Astrocyte (in vitro differentiated cells and primary cell): ENCODE data around the gene NUP58.

Experiments used
- EZH2 ChIP-seq: IDR thresholded peaks from 2 replicates; pipeline ENCODE4 v1.6.1; 2012; ENCODE audit warnings: mild to moderate bottlenecking, low read length, inconsistent platforms; ENCODE audit not compliant: insufficient read depth
- TF ChIP-seq, protein P1 (sequence below): IDR thresholded peaks from 2 replicates; pipeline ENCODE4 v1.5.1; 2011; ENCODE audit warnings: low read depth, mild to moderate bottlenecking, inconsistent platforms, low read length, moderate library complexity; ENCODE audit not compliant: insufficient read depth

GRCh38 chr13:25384758-25385410 is 83.5 kb downstream of the NUP58 start:
- TF ChIP-seq EZH2: no peak
- TF ChIP-seq, protein P1, sequence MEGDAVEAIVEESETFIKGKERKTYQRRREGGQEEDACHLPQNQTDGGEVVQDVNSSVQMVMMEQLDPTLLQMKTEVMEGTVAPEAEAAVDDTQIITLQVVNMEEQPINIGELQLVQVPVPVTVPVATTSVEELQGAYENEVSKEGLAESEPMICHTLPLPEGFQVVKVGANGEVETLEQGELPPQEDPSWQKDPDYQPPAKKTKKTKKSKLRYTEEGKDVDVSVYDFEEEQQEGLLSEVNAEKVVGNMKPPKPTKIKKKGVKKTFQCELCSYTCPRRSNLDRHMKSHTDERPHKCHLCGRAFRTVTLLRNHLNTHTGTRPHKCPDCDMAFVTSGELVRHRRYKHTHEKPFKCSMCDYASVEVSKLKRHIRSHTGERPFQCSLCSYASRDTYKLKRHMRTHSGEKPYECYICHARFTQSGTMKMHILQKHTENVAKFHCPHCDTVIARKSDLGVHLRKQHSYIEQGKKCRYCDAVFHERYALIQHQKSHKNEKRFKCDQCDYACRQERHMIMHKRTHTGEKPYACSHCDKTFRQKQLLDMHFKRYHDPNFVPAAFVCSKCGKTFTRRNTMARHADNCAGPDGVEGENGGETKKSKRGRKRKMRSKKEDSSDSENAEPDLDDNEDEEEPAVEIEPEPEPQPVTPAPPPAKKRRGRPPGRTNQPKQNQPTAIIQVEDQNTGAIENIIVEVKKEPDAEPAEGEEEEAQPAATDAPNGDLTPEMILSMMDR: no peak
